SK-N-SH treated with all-trans-retinoic acid at 6 μM for 48 hours (cell line): Measurements from ENCODE around the gene TPK1.
"Not testable (repeated sequence)": the region's sequence is repeated elsewhere in the genome, so short reads cannot be mapped to it uniquely, and the experiment has no call there.

ENCODE experiments used
- ATAC-seq: fragments of 200-7000 bp; cut with Tn5 transposase; 3 replicates; pipeline ENCODE4 v1.9.1; 2020; ENCODE audit warnings: mild to moderate bottlenecking, moderate library complexity
- ESRRG ChIP-seq: fragments of 250-450 bp; sonication (Bioruptor Pico); IDR thresholded peaks from 2 replicates; pipeline ENCODE4 v1.6.1; 2021; ENCODE audit warnings: mild to moderate bottlenecking
- GLIS3 ChIP-seq: fragments of 250-450 bp; sonication (Bioruptor Pico); IDR thresholded peaks from 2 replicates; pipeline ENCODE4 v1.5.0; 2020; ENCODE audit warnings: mild to moderate bottlenecking, moderate library complexity
- PPARA ChIP-seq: fragments of 250-450 bp; sonication (Bioruptor Pico); IDR thresholded peaks from 2 replicates; pipeline ENCODE4 v1.5.0; 2020; ENCODE audit warnings: mild to moderate bottlenecking, borderline replicate concordance
- RARB ChIP-seq: fragments of 250-450 bp; sonication (Bioruptor Pico); IDR thresholded peaks from 2 replicates; pipeline ENCODE4 v1.8.0; 2021; ENCODE audit warnings: mild to moderate bottlenecking, moderate library complexity
- SNAI2 ChIP-seq: fragments of 250-450 bp; sonication (Bioruptor Pico); IDR thresholded peaks from 2 replicates; pipeline ENCODE4 v1.5.0; 2020; ENCODE audit warnings: mild to moderate bottlenecking, moderate library complexity
- TCF4 ChIP-seq: fragments of 250-450 bp; sonication (Bioruptor Pico); IDR thresholded peaks from 2 replicates; pipeline ENCODE4 v1.8.0; 2021; ENCODE audit warnings: mild to moderate bottlenecking, moderate library complexity, borderline replicate concordance
- TOX ChIP-seq: fragments of 250-450 bp; sonication (Bioruptor Pico); IDR thresholded peaks from 2 replicates; pipeline ENCODE4 v1.8.0; 2021; ENCODE audit warnings: mild to moderate bottlenecking, moderate library complexity, borderline replicate concordance
- ZC3H10 ChIP-seq: fragments of 250-450 bp; sonication (Bioruptor Pico); IDR thresholded peaks from 2 replicates; pipeline ENCODE4 v1.5.1; 2021; ENCODE audit warnings: mild to moderate bottlenecking, moderate library complexity
- ZFP3 ChIP-seq: fragments of 250-450 bp; sonication (Bioruptor Pico); IDR thresholded peaks from 2 replicates; pipeline ENCODE4 v1.5.0; 2020; ENCODE audit warnings: mild to moderate bottlenecking, moderate library complexity
- ZNF565 ChIP-seq: fragments of 450-650 bp; formaldehyde crosslinking; conservative IDR thresholded peaks from 2 replicates; pipeline ENCODE4 v1.5.0; 2020; ENCODE audit warnings: low read depth, mild to moderate bottlenecking, moderate library complexity
- ZNF70 ChIP-seq: fragments of 450-650 bp; formaldehyde crosslinking; IDR thresholded peaks from 2 replicates; pipeline ENCODE4 v1.5.0; 2020; ENCODE audit warnings: mild to moderate bottlenecking, moderate library complexity
- ZNF8 ChIP-seq: fragments of 450-650 bp; formaldehyde crosslinking; IDR thresholded peaks from 2 replicates; pipeline ENCODE4 v1.5.0; 2020; ENCODE audit warnings: mild to moderate bottlenecking, moderate library complexity
- TF ChIP-seq, protein P1 (sequence below): fragments of 250-450 bp; sonication (Bioruptor Pico); IDR thresholded peaks from 2 replicates; pipeline ENCODE4 v1.8.0; 2020; ENCODE audit warnings: mild to moderate bottlenecking, moderate library complexity, borderline replicate concordance
- TF ChIP-seq, protein P2 (sequence below): fragments of 250-450 bp; sonication (Bioruptor Pico); IDR thresholded peaks from 2 replicates; pipeline ENCODE4 v1.5.1; 2020; ENCODE audit warnings: low read depth, mild to moderate bottlenecking, moderate library complexity
- TF ChIP-seq, protein P3 (sequence below): fragments of 250-450 bp; sonication (Bioruptor Pico); IDR thresholded peaks from 2 replicates; pipeline ENCODE4 v1.8.0; 2021; ENCODE audit warnings: low read depth, mild to moderate bottlenecking, moderate library complexity, borderline replicate concordance
- TF ChIP-seq, protein P4 (sequence below): fragments of 250-450 bp; sonication (Bioruptor Pico); IDR thresholded peaks from 2 replicates; pipeline ENCODE4 v1.5.0; 2020; ENCODE audit warnings: mild to moderate bottlenecking, moderate library complexity

The TPK1 gene

DNA sequence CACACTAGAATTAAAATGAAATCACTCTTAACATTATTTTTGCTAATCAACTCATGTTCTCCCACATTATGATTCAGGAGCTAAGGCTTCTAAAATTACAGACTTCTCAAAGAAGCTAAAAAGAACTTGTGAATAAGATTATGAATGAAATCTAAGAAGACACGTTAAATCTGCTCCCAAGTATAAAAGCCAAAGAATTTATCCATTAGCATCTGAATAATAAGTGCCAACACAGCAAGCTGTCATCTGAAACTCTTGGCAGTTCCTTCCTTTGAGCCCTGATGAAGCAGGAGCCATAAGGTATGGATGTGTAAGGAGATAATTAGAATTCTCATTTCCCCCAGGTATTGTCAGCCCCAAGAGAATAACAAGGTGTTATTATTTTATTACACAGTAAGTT lies 50.3 kb downstream of the TPK1 start (continued):
- TF ChIP-seq, protein P1, sequence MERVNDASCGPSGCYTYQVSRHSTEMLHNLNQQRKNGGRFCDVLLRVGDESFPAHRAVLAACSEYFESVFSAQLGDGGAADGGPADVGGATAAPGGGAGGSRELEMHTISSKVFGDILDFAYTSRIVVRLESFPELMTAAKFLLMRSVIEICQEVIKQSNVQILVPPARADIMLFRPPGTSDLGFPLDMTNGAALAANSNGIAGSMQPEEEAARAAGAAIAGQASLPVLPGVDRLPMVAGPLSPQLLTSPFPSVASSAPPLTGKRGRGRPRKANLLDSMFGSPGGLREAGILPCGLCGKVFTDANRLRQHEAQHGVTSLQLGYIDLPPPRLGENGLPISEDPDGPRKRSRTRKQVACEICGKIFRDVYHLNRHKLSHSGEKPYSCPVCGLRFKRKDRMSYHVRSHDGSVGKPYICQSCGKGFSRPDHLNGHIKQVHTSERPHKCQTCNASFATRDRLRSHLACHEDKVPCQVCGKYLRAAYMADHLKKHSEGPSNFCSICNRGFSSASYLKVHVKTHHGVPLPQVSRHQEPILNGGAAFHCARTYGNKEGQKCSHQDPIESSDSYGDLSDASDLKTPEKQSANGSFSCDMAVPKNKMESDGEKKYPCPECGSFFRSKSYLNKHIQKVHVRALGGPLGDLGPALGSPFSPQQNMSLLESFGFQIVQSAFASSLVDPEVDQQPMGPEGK (CRISPR knock-in tag): no peak
- TF ChIP-seq ESRRG (no peak), RARB (no peak), ZNF565 (CRISPR knock-in tag) (no peak)
- TF ChIP-seq, protein P2, sequence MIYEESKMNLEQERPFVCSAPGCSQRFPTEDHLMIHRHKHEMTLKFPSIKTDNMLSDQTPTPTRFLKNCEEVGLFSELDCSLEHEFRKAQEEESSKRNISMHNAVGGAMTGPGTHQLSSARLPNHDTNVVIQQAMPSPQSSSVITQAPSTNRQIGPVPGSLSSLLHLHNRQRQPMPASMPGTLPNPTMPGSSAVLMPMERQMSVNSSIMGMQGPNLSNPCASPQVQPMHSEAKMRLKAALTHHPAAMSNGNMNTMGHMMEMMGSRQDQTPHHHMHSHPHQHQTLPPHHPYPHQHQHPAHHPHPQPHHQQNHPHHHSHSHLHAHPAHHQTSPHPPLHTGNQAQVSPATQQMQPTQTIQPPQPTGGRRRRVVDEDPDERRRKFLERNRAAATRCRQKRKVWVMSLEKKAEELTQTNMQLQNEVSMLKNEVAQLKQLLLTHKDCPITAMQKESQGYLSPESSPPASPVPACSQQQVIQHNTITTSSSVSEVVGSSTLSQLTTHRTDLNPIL: no peak

DNA sequence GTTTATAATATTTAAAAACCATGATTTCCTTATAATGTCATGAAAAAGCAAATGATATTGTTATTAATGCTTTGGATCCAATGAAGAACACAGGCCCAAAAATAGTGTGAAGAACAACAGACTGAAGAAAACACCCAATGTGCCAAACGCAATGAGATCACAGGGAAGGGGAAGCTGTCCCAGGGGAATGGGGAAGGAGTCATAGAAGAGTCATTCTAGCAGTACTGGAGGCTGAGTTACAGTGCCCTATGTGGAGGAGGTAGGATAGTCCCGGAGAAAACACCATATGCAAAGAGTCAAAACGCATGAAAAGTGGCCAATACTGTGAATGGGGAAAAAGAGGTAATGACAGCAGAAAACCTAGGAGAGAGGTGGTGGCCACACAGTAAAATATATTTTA lies 50.9 kb downstream of the TPK1 start:
- ATAC-seq: no peak
- no peak for TF ChIP-seq SNAI2 (CRISPR knock-in tag)

DNA sequence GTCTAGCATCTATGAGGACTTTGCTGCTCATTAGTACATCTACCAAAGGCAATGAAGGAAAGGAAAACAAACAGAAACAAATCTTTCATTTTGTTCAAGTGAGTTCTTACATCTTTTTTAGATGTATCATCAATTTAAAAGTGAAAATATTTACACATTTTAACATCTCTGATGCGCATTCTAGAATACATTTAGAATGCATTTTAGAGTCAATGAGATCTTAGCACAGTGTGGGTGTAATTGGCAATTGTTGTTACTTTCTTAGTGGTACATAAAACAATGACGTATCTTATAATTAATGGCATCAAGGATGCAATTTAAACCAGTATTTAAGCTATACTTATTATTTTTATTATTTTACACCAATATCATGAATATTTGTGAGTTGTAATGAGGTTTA lies 51.4 kb downstream of the TPK1 start:
- TF ChIP-seq, protein P3, sequence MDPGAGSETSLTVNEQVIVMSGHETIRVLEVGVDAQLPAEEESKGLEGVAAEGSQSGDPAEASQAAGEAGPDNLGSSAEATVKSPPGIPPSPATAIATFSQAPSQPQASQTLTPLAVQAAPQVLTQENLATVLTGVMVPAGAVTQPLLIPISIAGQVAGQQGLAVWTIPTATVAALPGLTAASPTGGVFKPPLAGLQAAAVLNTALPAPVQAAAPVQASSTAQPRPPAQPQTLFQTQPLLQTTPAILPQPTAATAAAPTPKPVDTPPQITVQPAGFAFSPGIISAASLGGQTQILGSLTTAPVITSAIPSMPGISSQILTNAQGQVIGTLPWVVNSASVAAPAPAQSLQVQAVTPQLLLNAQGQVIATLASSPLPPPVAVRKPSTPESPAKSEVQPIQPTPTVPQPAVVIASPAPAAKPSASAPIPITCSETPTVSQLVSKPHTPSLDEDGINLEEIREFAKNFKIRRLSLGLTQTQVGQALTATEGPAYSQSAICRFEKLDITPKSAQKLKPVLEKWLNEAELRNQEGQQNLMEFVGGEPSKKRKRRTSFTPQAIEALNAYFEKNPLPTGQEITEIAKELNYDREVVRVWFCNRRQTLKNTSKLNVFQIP (CRISPR knock-in tag): no peak
- TF ChIP-seq ESRRG: no peak
- ATAC-seq: no peak

DNA sequence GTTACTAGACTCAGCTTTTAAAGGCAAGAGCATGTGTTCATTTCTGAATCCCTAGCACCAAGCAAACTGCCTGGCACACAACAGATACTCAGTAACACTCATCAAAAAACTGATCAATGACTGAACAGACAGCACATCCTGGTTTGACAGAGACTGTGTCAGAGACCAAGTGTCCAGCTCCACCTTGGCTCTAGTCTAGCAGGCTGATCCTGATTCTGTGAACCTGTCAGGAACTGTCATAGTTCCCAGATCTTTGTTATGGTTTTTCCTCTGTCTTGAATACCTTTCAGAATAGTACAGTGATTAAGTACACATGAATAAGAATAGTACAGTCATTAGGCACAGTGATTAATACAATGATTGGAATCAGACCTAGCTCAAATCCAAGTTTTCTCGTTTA lies 53.0 kb downstream of the TPK1 start:
- TF ChIP-seq RARB (no peak), TOX (CRISPR knock-in tag) (no peak), GLIS3 (CRISPR knock-in tag) (no peak), ZNF565 (CRISPR knock-in tag) (no peak), SNAI2 (CRISPR knock-in tag) (no peak), ZC3H10 (CRISPR knock-in tag) (no peak), ZNF70 (CRISPR knock-in tag) (no peak), PPARA (CRISPR knock-in tag) (no peak)
- TF ChIP-seq, protein P1 (CRISPR knock-in tag): no peak
- TF ChIP-seq, all 23 proteins: peak for 0
- no peak for ATAC-seq

DNA sequence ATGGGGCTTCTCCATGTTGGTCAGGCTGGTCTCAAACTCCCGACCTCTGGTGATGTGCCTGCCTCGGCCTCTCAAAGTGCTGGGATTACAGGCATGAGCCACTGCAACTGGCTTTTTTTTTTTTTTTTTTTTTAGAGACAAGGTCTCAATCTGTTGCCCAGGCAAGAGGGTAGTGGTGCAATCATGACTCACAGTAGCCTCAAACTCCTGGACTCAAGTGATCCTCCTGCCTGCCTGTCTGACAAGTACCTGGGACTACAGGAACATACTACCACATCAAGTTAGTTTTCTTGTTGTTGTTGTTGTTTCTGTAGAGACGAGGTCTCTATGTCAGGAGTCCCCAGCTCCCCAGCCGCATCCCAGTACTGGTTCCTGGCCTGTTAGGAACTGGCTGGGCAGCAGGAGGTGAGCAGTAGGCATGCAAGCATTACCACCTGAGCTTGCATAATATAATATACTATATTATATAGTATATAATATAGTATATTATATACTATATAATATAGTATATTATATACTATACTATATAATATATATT lies 55.7 kb downstream of the TPK1 start:
- TF ChIP-seq ZC3H10 (CRISPR knock-in tag) (no peak), ZFP3 (CRISPR knock-in tag) (no peak), TCF4 (CRISPR knock-in tag) (no peak), ZNF8 (CRISPR knock-in tag) (no peak)
- TF ChIP-seq, protein P4, sequence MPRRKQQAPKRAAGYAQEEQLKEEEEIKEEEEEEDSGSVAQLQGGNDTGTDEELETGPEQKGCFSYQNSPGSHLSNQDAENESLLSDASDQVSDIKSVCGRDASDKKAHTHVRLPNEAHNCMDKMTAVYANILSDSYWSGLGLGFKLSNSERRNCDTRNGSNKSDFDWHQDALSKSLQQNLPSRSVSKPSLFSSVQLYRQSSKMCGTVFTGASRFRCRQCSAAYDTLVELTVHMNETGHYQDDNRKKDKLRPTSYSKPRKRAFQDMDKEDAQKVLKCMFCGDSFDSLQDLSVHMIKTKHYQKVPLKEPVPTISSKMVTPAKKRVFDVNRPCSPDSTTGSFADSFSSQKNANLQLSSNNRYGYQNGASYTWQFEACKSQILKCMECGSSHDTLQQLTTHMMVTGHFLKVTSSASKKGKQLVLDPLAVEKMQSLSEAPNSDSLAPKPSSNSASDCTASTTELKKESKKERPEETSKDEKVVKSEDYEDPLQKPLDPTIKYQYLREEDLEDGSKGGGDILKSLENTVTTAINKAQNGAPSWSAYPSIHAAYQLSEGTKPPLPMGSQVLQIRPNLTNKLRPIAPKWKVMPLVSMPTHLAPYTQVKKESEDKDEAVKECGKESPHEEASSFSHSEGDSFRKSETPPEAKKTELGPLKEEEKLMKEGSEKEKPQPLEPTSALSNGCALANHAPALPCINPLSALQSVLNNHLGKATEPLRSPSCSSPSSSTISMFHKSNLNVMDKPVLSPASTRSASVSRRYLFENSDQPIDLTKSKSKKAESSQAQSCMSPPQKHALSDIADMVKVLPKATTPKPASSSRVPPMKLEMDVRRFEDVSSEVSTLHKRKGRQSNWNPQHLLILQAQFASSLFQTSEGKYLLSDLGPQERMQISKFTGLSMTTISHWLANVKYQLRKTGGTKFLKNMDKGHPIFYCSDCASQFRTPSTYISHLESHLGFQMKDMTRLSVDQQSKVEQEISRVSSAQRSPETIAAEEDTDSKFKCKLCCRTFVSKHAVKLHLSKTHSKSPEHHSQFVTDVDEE (CRISPR knock-in tag): no peak
- TF ChIP-seq, protein P2: no peak
- ATAC-seq: no peak

DNA sequence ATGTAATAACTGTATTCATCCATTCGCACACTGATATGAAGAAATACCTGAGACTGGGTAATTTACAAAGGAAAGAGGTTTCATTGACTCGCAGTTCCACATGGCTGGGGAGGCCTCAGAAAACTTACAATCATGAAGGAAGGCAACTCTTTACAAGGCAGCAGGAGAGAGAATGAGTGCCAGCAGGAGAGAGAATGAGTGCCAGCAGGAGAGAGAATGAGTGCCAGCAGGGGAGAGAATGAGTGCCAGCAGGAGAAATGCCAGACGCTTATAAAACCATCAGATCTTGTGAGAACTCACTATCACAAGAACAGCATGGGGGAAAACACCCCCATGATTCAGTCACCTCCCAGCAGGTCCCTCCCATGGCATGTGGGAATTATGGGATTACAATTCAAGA lies 58.0 kb downstream of the TPK1 start:
- ATAC-seq: not testable (repeated sequence)
